Stimulated activated CD8-positive, alpha-beta memory T cell treated with anti-CD3 and anti-CD28 coated beads, Interleukin-7, amount 100 ng/mL, for 1 hour (primary cell): ENCODE data around the gene HSFX3.
"Not testable (repeated sequence)": the region's sequence is repeated elsewhere in the genome, so short reads cannot be mapped to it uniquely, and the experiment has no call there.

Experiments used
- DNase-seq, 2 donors: peaks; one replicate each; pipeline ENCODE4 v3.0.0-alpha.2; 2020; ENCODE audit warnings: low read depth in 2 of 2

HSFX3 gene, protein sequence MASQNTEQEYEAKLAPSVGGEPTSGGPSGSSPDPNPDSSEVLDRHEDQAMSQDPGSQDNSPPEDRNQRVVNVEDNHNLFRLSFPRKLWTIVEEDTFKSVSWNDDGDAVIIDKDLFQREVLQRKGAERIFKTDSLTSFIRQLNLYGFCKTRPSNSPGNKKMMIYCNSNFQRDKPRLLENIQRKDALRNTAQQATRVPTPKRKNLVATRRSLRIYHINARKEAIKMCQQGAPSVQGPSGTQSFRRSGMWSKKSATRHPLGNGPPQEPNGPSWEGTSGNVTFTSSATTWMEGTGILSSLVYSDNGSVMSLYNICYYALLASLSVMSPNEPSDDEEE

DNA sequence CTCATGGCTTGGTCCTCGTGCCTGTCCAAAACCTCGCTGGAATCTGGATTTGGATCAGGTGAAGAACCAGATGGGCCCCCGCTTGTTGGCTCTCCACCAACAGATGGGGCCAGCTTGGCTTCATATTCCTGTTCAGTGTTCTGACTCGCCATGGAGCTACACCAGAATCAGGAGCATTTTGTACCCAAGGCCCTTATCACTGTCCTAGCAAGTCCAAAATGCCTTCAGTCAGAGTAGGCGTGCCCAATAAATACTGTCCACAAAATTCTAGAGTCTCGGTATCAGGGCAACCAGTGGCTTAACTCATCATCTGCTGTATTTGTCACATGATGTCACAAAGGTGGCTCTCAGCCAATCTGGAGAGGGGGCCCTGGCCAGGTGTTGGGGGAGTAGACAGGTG is at the start of gene HSFX3:
TSS of gene HSFX3 (minus strand) at position 224 of the 400 bp plus-strand sequence. CDS start at position 152, 72 bp downstream.
- not testable (repeated sequence) for DNase-seq

DNA sequence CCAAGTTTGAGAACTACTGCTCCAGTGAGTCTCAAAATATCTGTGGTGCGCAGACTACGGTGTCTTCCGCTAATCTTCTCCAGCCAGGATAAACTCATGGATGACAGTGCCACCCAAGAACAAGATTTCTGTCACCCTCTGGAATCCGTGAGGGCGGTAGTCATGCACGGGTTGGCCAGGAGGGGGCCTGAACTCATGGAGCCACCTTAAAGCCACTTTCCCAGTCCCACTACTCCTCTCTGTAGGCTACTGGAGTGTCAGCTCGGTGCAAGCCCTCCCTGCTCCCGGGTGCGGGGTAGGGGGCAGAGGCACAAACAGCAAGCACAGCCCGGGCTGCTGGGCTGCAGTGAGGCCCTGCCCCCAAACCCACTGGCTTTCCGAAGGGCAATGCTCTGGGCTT is 48.9 kb upstream of the HSFX3 start:
- not testable (repeated sequence) for DNase-seq

DNA sequence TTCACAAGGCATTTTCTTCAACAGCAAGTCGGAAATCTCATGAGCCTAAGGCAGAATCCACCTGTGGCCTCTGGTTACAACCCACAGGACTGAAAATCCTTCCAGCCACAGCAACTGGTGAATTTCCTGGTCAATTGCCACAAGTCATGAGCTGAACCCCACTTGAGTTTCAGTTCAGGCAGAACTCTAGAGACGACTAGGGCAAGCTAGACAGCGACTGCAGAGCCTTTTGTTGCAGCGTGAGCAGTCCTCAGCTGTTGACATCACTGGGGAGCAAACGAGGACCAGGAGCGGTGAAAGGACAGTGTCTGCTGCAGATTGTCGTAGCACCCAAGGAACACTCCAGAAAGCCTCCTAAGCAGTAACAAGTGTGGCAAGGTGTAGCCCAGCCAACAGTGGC is 46.2 kb upstream of the HSFX3 start:
- DNase-seq = not testable (repeated sequence)

DNA sequence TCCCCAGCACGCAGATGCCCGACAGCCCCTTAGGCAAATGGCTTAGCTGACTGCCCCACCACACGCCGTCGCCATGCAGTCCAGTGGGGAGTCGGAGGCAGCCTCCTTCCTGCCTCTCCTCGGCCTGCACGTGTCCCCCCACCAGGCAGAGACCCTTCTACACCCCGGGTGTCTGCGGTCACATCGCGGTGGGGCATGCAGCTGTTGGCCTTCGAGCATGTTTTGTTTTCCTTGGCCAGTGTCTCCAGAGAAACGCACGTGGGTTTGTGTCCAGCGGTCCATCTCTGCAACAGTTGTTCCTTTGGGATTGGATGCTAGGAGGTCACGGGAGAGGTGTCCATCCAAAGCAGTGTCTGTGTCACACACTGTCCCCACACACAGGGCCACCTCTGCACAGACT is 45.5 kb upstream of the HSFX3 start, which contains the start of gene HSFX2:
TSS of gene HSFX2 (minus strand) at position 101 of the 400 bp plus-strand sequence. CDS start 614 bp downstream, outside the sequence.
- not testable (repeated sequence) for DNase-seq

DNA sequence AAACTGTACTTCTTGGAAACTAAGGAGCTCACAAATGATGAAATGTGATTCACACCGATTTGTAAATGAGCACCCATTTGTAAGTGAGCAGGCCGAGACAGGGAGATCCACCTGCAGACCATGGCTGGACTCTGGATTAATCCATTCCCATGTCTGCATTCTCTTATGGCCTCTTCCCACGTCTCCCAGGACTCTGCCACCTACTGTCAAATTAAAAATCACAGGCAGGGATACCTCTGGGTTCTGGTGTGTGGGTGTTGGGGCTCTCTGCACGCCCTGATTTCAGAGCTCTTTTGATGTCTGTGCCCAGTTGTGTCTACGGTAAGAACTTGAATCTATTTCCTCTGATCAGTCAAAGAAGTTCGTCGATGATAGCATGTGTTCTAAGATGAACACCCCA is 41.3 kb upstream of the HSFX3 start:
- DNase-seq = not testable (repeated sequence)

DNA sequence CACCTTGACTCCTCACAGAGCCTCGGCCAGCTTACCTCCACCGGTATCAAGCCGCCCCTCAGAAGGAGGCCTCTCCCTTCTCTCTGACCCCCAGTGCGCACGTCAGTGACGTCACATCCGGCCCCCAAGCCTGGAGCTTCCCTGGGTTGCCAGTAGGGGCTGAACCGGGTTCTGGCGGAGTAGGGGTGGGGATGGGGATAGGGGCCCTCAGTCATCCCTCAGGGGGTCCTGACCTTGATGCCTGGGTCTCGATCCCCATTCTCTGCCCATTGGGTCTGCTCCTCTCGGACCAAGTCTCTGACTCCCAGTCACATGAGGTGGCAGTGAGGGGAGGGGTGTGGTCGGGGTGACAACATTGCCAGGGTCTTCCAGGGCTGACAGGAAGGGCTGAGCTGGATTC is 37.6 kb upstream of the HSFX3 start, which contains the start of gene MAGEA9B:
TSS of gene MAGEA9B (minus strand) at position 101 of the 400 bp plus-strand sequence. CDS start 4,280 bp downstream, outside the sequence.
- not testable (repeated sequence) for DNase-seq

DNA sequence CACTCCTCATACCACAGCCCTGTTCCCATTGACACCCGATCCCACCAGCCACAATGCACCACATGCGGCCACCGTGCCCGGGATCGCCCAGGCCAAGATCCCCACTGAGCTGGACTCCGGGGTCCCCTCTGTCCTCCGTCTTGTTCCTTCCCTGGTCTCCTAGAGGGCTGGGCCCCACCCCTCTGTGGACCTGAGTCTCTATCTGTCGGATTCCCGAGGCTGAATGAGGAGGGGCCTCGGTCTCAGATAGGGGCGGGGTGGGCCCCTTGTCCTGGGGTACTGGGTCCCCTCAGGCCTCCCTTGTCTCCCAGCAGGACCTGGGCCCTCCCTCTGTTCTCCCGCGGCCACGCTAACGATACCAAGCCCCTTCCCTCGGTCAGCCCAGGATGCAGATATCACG is 35.9 kb upstream of the HSFX3 start:
- not testable (repeated sequence) for DNase-seq

DNA sequence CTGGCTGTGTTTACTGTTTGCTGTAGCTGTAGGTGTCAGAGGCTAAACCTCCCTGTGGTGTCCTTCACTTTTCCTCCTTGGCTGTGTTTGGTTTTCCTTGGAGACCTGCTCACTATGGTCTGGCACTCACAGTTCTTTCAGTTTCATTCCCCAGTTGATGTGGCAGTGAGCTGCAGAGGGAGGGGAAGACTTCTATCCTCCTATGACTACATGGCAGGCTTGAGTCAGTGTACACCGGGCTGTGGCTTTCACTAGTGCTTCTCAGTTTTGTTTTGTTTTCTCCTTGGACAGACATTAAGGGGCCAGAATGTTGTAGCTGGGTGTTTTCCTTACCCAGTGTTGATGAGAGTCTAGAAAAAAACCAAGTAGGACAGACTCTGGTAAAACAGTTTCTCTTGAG is 23.7 kb upstream of the HSFX3 start:
- DNase-seq = not testable (repeated sequence)

DNA sequence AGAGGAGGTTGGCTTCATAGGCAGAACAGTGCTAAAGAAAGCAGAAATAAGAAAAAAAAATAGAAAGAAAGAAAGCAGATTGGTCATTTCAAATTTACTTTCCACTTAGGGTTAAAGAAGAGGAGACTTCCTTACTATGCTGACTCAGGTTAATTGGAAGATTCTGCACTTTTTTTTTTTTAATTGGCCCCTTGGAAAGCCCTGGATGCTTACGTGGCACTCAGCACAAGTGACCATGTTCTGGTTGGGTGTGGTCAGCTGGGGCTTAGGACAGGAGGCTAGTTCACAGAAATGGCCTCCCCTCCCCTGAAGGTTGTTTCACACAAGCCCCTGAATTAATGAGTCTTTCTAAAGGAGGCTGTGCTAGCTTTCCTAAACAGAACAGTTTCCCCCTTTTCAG is 23.0 kb upstream of the HSFX3 start:
- DNase-seq = no peak

DNA sequence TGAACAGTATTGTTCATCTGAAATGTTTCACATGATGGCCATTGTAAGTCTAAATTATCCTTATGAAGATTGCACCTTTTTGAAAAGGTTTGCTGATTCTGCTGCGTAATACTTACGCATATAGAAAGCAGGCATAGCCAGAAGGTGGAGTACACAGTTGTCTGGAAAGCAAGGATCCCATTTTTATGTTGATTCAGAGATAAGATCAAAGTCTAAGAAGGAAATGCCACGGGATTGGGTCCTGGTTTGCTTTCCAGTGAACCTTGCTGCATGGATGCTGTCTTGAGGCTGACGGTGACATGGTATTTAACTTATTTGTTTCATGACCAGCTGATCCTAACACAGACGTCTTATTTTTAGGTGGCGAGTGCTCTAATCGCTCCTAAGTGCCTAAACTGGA is 22.0 kb upstream of the HSFX3 start:
- no peak for DNase-seq

DNA sequence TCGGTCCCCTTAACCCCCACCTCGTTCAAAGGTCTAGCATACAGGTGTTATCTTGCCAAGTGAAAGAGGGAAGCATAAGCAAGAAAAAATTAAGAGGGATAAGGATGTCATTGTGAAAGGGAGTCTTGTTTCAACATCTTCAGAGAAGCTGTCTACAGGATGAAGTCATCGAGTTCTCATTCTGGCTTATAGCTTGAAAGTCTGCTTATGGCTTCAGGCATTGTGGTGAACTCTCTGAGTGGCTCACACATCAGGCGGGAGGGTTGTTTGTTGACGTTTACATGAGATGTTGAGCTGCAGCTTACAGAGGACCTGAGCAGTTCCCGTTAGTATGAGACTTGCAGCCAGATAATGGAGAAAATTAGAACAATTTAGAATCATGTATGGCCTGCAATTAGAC is 20.9 kb upstream of the HSFX3 start:
- no peak for DNase-seq

DNA sequence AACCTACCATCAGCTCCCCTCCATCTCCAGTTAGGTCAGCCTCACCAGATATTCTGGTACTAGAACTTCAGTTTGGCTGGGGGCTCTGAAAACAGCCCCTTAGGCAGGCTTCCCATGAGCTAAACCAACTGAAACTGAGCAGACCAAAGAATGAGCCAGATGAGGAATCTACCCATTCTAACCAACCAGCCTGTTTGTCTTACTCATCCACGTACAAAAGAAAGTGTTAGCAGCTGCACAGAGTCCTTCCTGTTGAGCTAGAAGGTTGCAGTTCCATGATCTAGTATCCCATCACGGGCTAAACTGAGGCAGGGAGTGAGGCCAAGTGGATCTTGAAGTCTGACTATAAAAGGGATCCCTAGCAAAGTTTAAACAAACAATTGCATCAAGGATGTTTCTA is 20.0 kb upstream of the HSFX3 start:
- DNase-seq = no peak

DNA sequence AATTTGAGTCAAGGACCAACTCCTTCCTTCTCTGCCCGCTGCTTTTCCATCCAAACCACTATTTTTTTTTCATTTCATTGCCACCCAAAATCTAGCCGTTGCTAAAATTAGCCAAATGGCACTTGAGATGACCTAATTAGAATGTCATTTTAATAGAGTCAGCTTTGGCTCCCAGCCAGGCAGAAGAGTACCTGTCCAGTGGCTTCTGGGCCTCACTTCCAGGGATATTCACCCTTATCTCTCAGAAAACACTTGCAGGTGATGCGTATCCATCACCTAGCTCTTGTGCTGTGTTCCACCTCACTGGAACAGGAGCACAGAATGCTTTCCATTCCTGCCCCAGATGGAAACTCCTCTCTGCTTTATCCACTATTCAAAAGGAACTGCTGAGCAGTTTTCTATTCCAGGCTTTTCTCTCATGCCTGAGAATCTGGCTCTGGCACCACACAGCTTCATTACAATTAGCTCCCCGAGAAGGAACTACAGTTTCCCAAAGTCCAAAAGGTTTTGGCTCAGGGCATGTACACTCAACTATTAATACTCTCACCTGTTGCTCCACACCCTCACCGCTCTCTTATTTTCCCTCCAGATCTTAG is 19.1 kb upstream of the HSFX3 start:
- DNase-seq = no peak

DNA sequence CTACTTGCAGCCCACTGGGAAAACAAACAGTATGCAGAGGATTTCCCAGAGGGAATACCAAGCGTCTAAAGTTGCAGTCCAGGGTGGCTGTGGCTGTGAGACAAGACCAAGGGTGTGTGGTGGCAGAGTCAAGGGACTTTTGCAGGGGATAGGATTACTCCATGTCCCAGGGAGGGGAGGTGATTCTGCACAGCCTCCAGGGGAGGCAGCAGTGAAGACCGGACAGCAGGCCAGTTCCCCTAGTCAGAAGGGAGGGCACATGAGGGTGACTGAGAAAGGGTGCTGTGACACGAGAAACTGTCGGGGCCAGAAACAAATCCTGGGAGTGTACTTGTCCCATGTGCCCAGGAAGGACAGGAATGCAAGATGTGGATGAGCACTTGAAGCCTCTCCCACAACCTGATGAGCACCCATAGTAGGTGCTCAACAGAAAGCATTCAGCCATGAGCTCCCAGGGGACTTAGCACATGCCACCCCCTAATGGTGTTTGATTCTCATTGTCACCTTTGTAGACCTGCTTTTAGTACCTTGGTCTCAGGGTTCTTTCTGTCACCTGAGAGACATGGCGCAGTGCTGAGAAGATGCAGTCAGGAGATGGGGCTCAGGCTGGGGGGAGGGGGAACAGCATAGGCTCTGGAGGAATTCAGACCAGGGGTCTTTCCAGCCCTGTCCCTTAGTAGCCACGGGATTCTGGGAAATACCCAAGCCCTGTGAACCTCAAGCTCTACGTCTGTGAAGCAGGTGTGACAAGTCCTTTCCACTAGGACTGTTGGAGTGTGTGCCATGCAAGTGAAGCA is 18.1 kb upstream of the HSFX3 start:
- no peak for DNase-seq

DNA sequence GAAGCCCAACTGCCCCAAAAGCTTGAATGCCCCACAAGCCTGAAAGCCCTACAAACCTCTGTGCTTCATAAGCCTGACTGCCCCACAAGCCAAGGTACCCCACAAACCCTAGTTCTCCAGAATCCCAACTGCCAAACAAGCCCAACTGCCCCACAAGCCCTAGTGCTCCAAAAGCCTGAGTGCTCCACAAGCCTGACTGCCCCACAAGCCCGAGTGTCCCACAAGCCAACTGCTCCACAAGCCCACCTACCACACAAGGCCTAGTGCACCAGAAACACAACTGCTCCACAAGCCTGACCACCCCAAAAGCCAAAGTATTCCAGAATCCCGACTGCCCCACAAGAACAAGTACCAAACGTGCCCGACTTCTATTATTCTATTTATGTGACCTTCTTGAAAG is 13.6 kb upstream of the HSFX3 start:
- DNase-seq = no peak

DNA sequence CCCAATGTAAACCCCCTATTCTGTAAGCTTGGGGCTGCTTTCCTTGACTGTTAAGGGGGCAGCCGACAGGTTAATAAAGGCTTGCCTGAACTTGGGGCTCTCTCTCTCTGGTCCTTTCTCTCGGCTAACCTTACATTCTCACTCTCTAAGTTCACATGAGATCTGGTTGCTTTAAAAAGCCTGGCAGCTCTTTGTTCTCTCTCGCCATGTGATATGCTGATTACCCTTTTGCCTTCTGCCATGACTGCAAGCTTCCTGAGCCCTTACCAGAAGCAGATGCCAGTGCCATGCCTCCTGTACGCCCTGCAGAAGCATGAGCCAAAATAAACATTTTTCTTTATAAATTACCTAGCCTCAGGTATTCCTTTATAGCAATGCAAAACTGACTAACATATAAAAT is 5.5 kb upstream of the HSFX3 start:
- DNase-seq = not testable (repeated sequence)

DNA sequence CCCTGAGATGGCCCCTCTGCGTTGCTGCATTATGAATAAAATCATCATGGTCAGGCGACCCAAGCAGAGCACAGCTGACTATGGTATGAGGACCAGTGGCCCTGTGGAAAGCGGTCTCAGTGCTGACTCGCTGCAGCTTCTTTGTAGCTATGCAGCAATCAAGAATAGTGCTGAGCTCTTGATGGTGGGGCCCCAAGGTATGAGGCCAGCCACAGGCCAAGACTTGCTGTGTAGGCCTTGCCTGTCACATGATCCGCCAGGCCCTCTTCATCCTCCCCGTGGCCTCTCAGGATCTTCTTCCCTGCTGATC is 2.2 kb upstream of the HSFX3 start:
- DNase-seq = not testable (repeated sequence)

DNA sequence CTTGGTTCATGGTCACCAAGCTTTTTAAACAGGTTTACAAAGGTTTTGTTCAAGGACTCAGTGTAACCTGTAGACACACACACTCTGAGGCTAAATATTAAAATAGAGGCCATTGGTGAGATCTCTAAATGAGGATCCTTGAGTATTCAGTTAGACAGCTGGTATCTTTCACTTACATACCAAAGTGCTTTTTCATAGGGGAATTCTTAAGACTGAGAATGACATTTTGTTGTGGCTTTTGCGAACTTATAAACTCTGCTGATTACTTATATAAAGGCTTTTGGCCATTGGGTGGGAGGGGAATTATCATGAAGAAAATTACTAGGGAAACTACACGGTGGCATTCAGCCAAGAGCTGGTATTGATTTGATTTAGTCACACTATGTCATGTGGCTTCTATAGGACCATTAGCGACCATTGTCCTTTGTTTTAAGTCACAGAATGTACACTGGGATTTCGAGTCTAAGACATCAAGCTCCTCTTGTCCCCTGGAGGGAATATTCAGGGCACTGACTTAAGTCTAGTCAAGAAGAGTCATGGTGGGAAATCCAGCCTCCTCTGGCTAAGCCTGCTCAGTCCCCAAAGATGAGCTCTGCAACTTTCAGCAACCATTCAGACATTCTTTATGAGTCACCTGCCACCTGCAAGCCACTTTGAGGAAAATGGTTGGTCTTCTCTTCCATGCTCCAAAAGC is 1.7 kb upstream of the HSFX3 start:
- DNase-seq = not testable (repeated sequence)

DNA sequence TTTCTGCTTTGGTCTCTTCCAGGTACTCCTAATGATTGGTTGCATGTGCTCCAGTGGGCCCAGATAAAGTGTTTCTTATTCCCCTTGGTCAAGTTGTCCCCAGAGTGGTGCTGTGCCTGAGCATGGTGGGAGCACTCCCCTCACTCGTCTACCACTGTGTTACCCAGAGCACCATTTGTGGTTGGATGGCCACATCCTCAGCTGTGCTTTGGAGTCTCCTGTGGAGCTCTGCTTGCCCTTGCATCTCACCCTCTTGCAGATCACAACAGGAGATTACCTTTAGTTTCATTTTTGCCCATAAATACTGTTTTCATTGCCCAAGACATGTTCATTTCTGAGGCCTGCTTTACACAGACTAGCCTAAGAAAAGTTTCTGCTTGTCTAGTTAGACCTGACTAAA is 730 bp upstream of the HSFX3 start:
- not testable (repeated sequence) for DNase-seq

DNA sequence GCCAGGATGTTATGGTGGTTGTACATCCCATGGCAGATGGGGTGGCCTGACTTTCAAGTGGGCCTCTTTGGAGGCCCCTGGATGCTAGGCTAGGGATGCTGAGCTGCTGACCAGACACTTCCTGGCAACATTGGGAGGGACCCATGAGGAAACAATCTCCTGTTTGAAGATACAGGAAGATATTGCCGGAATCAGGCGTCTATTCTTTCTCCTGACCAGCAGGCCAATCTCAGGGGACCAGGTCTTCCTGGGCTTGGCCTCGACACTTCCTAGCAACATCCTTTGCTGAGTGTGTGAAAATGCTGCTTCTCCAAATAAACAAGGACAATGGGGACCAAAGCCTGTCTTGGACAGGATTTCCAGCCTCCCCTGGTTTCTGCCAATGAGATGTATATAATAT is 1.9 kb downstream of the HSFX3 start:
- not testable (repeated sequence) for DNase-seq

DNA sequence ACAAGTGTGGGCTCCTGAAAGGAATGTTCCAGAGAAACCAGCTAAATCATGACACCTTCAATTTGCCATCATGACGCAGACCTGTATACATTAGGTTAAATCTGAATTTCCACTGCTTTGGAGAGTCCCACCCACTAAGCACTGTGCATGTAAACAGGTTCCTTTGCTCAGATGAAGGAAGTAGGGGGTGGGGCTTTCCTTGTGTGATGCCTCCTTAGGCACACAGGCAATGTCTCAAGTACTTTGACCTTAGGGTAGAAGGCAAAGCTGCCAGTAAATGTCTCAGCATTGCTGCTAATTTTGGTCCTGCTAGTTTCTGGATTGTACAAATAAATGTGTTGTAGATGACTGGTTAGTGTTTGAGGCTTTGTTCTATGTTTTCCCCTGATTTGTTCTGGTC is 2.8 kb downstream of the HSFX3 start:
- DNase-seq = not testable (repeated sequence)
